ENCODE data around the gene RAB40B.

- TF ChIP-seq CTCF (IDR thresholded peaks at IDR 0.05; ENCODE audit: borderline replicate concordance, extremely low read depth, low read length, poor library complexity, severe bottlenecking) (no peak), EZH2 (IDR thresholded peaks at IDR 0.05; ENCODE audit: borderline replicate concordance, low read depth, low read length, severe bottlenecking) (no peak)
Measured at GRCh38 chr17:82648742-82649331, 49.7 kb downstream of the RAB40B start.
